ENCODE measurements around the gene UNC13C. TPM values are rescaled to one million over a fixed set of nuclear protein-coding genes. Genes with fewer than 3 reads are reported as not detected.

The UNC13C gene
- polyA plus RNA-seq, 1 experiment, result not detected

GRCh38 chr15:53985562-53985961 is 7.3 kb downstream of the UNC13C start:
- ChIA-PET CTCF (no interaction called here), POLR2A (no interaction called here)
- Histone ChIP-seq H3K27ac (ENCODE audit: low read depth, low read length) (no peak overlapping the region), H3K27me3 (ENCODE audit: control insufficient read depth, insufficient read depth, low read length) (no peaks in the 10 kb centered on the region), H3K9me3 (ENCODE audit: control insufficient read depth, insufficient read depth, low read length) (no peaks in the 10 kb centered on the region), H3K4me3 (ENCODE audit: low read depth, low read length) (no peak overlapping the region)
- no peak for DNase-seq (ENCODE audit: low read depth, low spot score)
- TF ChIP-seq, protein P1, sequence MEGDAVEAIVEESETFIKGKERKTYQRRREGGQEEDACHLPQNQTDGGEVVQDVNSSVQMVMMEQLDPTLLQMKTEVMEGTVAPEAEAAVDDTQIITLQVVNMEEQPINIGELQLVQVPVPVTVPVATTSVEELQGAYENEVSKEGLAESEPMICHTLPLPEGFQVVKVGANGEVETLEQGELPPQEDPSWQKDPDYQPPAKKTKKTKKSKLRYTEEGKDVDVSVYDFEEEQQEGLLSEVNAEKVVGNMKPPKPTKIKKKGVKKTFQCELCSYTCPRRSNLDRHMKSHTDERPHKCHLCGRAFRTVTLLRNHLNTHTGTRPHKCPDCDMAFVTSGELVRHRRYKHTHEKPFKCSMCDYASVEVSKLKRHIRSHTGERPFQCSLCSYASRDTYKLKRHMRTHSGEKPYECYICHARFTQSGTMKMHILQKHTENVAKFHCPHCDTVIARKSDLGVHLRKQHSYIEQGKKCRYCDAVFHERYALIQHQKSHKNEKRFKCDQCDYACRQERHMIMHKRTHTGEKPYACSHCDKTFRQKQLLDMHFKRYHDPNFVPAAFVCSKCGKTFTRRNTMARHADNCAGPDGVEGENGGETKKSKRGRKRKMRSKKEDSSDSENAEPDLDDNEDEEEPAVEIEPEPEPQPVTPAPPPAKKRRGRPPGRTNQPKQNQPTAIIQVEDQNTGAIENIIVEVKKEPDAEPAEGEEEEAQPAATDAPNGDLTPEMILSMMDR (IDR thresholded peaks at IDR 0.05; ENCODE audit: low read depth, low read length), result no peak

- Histone ChIP-seq H3K4me3 (ENCODE audit: low read depth, low read length) (no peak overlapping the region), H3K27ac (ENCODE audit: low read depth, low read length) (no peak overlapping the region), H3K9me3 (ENCODE audit: control insufficient read depth, insufficient read depth, low read length) (no peaks in the 10 kb centered on the region), H3K27me3 (ENCODE audit: control insufficient read depth, insufficient read depth, low read length) (no peaks in the 10 kb centered on the region)
- TF ChIP-seq, protein P1 (IDR thresholded peaks at IDR 0.05; ENCODE audit: low read depth, low read length), result no peak
- DNase-seq (ENCODE audit: low read depth, low spot score), result no peak
- ChIA-PET POLR2A (no interaction called here), CTCF (no interaction called here)
Measured at GRCh38 chr15:53987480-53987879, 9.2 kb downstream of the UNC13C start.

DNA sequence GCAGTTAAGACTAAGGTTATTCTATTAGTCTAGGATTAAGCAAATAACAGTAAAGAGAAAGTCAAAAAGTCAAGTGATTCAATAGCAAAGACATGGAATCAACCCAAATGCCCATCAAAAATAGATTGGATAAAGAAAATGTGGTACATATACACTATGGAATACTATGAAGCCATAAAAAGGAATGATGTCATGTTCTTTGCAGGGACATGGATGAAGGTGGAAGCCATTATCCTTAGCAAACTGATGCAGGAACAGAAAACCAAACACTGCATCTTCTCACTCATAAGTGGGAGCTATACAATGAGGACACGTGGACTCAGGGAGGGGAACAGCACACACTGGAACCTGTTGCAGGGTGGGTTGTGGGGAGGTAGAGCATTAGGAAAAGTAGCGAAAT is 29.0 kb downstream of the UNC13C start:
- Histone ChIP-seq H3K27me3 (ENCODE audit: control insufficient read depth, insufficient read depth, low read length) (no peaks in the 10 kb centered on the region), H3K9me3 (ENCODE audit: control insufficient read depth, insufficient read depth, low read length) (peaks cover 4% of the 10 kb centered on the region; the same call in 1 of the 2 replicates), H3K27ac (ENCODE audit: low read depth, low read length) (no peak overlapping the region), H3K4me3 (ENCODE audit: low read depth, low read length) (no peak overlapping the region)
- ChIA-PET POLR2A (no interaction called here), CTCF (no interaction called here)
- TF ChIP-seq, protein P1 (IDR thresholded peaks at IDR 0.05; ENCODE audit: low read depth, low read length), result no peak
- no peak for DNase-seq (ENCODE audit: low read depth, low spot score)

- Histone ChIP-seq H3K4me3 (ENCODE audit: low read depth, low read length) (no peak overlapping the region), H3K27me3 (ENCODE audit: control insufficient read depth, insufficient read depth, low read length) (no peaks in the 10 kb centered on the region), H3K9me3 (ENCODE audit: control insufficient read depth, insufficient read depth, low read length) (peaks cover 2% of the 10 kb centered on the region; the same call in 1 of the 2 replicates), H3K27ac (ENCODE audit: low read depth, low read length) (no peak overlapping the region)
- ChIA-PET POLR2A (no interaction called here), CTCF (no interaction called here)
- no peak for DNase-seq (ENCODE audit: low read depth, low spot score)
- TF ChIP-seq, protein P1 (IDR thresholded peaks at IDR 0.05; ENCODE audit: low read depth, low read length), result no peak
Measured at GRCh38 chr15:54011656-54012055, 33.4 kb downstream of the UNC13C start.

- POLR2A ChIA-PET, result no interaction called here
- Histone ChIP-seq H3K9me3 (ENCODE audit: control insufficient read depth, insufficient read depth, low read length) (no peaks in the 10 kb centered on the region), H3K27me3 (ENCODE audit: control insufficient read depth, insufficient read depth, low read length) (no peaks in the 10 kb centered on the region), H3K4me3 (ENCODE audit: low read depth, low read length) (no peak overlapping the region), H3K27ac (ENCODE audit: low read depth, low read length) (no peak overlapping the region)
- TF ChIP-seq, protein P1 (IDR thresholded peaks at IDR 0.05; ENCODE audit: low read depth, low read length), result no peak
- DNase-seq (ENCODE audit: low read depth, low spot score), result no peak
- CTCF ChIA-PET, result no interaction called here
Measured at GRCh38 chr15:54014067-54014655, 35.9 kb downstream of the UNC13C start.
